Keratinocyte (primary cell): Measurements from ENCODE around the gene SMIM33. TPM values are rescaled to one million over a fixed set of nuclear protein-coding genes. Genes with fewer than 3 reads are reported as not detected.

Experiments used
- DNase-seq: peaks from one replicate; pipeline ENCODE4 v3.0.0-alpha.2; 2011; ENCODE audit warnings: low read depth, missing footprints, low spot score
- FAIRE-seq: peaks from 2 replicates; lab custom pipeline; 2011; peaks lifted over from hg19 to GRCh38; lab: Jason Lieb, UNC
- H2AFZ ChIP-seq: 2 replicates; pipeline ENCODE4 v1.6.0; 2012; ENCODE audit warnings: low read length, control low read depth, inconsistent platforms; ENCODE audit not compliant: control insufficient read depth
- H3K27ac ChIP-seq: 2 replicates; pipeline ENCODE4 v1.5.1; 2011; ENCODE audit warnings: low read length; ENCODE audit not compliant: control insufficient read depth, insufficient read depth
- H3K27me3 ChIP-seq: 3 replicates; pipeline ENCODE4 v1.6.0; 2011; ENCODE audit warnings: low read length; ENCODE audit not compliant: control insufficient read depth, insufficient read depth; ENCODE audit errors: extremely low read depth
- H3K36me3 ChIP-seq, 2 experiments: 2 replicates in 1 of 2; 3 replicates in 1 of 2; pipeline ENCODE4 v1.5.1; 2011; ENCODE audit warnings: low read length in 2 of 2, mild to moderate bottlenecking in 1 of 2; ENCODE audit not compliant: control insufficient read depth in 2 of 2, insufficient read depth in 2 of 2; ENCODE audit errors: extremely low read depth in 1 of 2
- H3K4me1 ChIP-seq: 3 replicates; pipeline ENCODE4 v1.5.1; 2011; ENCODE audit warnings: low read length; ENCODE audit not compliant: control insufficient read depth, insufficient read depth; ENCODE audit errors: extremely low read depth
- H3K4me2 ChIP-seq: 3 replicates; pipeline ENCODE4 v1.6.0; 2011; ENCODE audit warnings: low read depth, low read length; ENCODE audit not compliant: control insufficient read depth, insufficient read depth; ENCODE audit errors: extremely low read depth
- H3K4me3 ChIP-seq, 3 experiments: fragments of 200-600 bp in 1 of 3; sonication (generic) in 1 of 3; 2 replicates in 2 of 3; 3 replicates in 1 of 3; pipeline ENCODE4 v1.5.1; 2011 to 2016; ENCODE audit warnings: low read length in 3 of 3, mild to moderate bottlenecking in 3 of 3, control low read depth in 2 of 3, inconsistent platforms in 1 of 3, low read depth in 1 of 3, mixed read lengths in 1 of 3, mixed run types in 1 of 3, moderate library complexity in 1 of 3; ENCODE audit not compliant: control insufficient read depth in 2 of 3, insufficient read depth in 2 of 3; ENCODE audit errors: extremely low read depth in 1 of 3
- H3K79me2 ChIP-seq: 2 replicates; pipeline ENCODE4 v1.6.0; 2012; ENCODE audit warnings: low read length; ENCODE audit not compliant: control insufficient read depth, insufficient read depth
- H3K9ac ChIP-seq: 3 replicates; pipeline ENCODE4 v1.6.0; 2011; ENCODE audit warnings: low read length; ENCODE audit not compliant: control insufficient read depth, insufficient read depth; ENCODE audit errors: extremely low read depth
- H3K9me1 ChIP-seq: 3 replicates; pipeline ENCODE4 v1.6.0; 2011; ENCODE audit warnings: low read length; ENCODE audit not compliant: control insufficient read depth, insufficient read depth; ENCODE audit errors: extremely low read depth
- H3K9me3 ChIP-seq: 2 replicates; pipeline ENCODE4 v1.5.1; 2012; ENCODE audit warnings: low read depth, low read length; ENCODE audit not compliant: control insufficient read depth
- H4K20me1 ChIP-seq: 3 replicates; pipeline ENCODE4 v1.6.0; 2011; ENCODE audit warnings: low read length; ENCODE audit not compliant: control insufficient read depth, insufficient read depth; ENCODE audit errors: extremely low read depth
- CTCF ChIP-seq, 3 experiments: IDR thresholded peaks in 1 of 3; conservative IDR thresholded peaks in 1 of 3; optimal IDR thresholded peaks in 1 of 3; 2 replicates in 2 of 3; 3 replicates in 1 of 3; pipeline versions ENCODE3 to v1.5.1; 2011; ENCODE audit warnings: low read length in 3 of 3, mild to moderate bottlenecking in 3 of 3, moderate library complexity in 2 of 3, control low read depth in 1 of 3, inconsistent platforms in 1 of 3; ENCODE audit not compliant: insufficient read depth in 2 of 3; ENCODE audit errors: extremely low read depth in 1 of 3
- EZH2 ChIP-seq: IDR thresholded peaks from one replicate; pipeline ENCODE4 v1.6.1; 2012; ENCODE audit warnings: inconsistent platforms, mild to moderate bottlenecking, low read length, moderate library complexity
- dilution Hi-C: fragments of 300-500 bp; cut with MboI; formaldehyde crosslinking; loops from one replicate; pipeline ENCODE4 v1.7.0; 2020; ENCODE audit warnings: low sequenced_read_pairs; ENCODE audit not compliant: extremely low pct_ligation_motif_present
- polyA plus RNA-seq, 5 experiments: library from polyadenylated mRNA; depleted of rRNA in 3 of 5; stranded (reverse) in 3 of 5; stranded (forward) in 1 of 5; unstranded in 1 of 5; fragments of >200 nt; gene quantifications; 1 replicate in 1 of 5; 2 replicates in 3 of 5; 3 replicates in 1 of 5; pipeline versions ENCODE4 v1.2.1 to v1.2.3, GENCODE V29; 2011 to 2012; ENCODE audit warnings: missing spikeins in 2 of 5, low read depth in 1 of 5, low replicate concordance in 1 of 5

Gene SMIM33
- polyA plus RNA-seq, 1 donor (not counting 4 experiments of a cell fraction or from before 2014, with no cell fraction given) = not detected

- FAIRE-seq (no peak), DNase-seq (no peak)
- dilution Hi-C loops = no loop called here
- no peaks in the 10 kb centered on the region for H3K9me1 ChIP-seq
- no peak overlapping the region for H3K9ac ChIP-seq
- no peak for TF ChIP-seq EZH2
- TF ChIP-seq CTCF (optimal IDR thresholded peaks at IDR 0.05 in 1 of 3, IDR thresholded peaks at IDR 0.05 in 1 of 3, conservative IDR thresholded peaks at IDR 0.05 in 1 of 3; ENCODE audit: extremely low read depth in 1 of 3, insufficient read depth in 2 of 3, low read length in 3 of 3) = no peak
- H3K4me1 ChIP-seq = peaks cover 4% of the 10 kb centered on the region
- H2AFZ ChIP-seq = no peak overlapping the region
- no peak overlapping the region for H3K27ac ChIP-seq
- no peak overlapping the region for H3K4me3 ChIP-seq
- H3K4me2 ChIP-seq = no peak overlapping the region
- H3K27me3 ChIP-seq = no peaks in the 10 kb centered on the region
- no peaks in the 10 kb centered on the region for H3K36me3 ChIP-seq
- no peaks in the 10 kb centered on the region for H3K9me3 ChIP-seq
- no peaks in the 10 kb centered on the region for H3K79me2 ChIP-seq
- no peaks in the 10 kb centered on the region for H4K20me1 ChIP-seq
These were observed 21.9 kb downstream of the SMIM33 start for GRCh38 chr5:139492700-139493192.

- H3K4me2 ChIP-seq = no peak overlapping the region
- H3K27ac ChIP-seq = no peak overlapping the region
- no peak for FAIRE-seq
These were observed 23.5 kb downstream of the SMIM33 start for GRCh38 chr5:139494256-139494655.

More at GRCh38 chr5:139494256-139494655, 23.5 kb downstream of the SMIM33 start:
- dilution Hi-C loops = no loop called here
- Histone ChIP-seq H3K4me3 (no peak overlapping the region), H3K36me3 (no peaks in the 10 kb centered on the region), H2AFZ (no peak overlapping the region), H3K27me3 (no peaks in the 10 kb centered on the region), H3K9ac (no peak overlapping the region), H3K79me2 (no peaks in the 10 kb centered on the region), H4K20me1 (no peaks in the 10 kb centered on the region), H3K9me1 (no peaks in the 10 kb centered on the region), H3K9me3 (no peaks in the 10 kb centered on the region), H3K4me1 (peaks cover 4% of the 10 kb centered on the region)
- no peak for TF ChIP-seq CTCF (optimal IDR thresholded peaks at IDR 0.05 in 1 of 3, IDR thresholded peaks at IDR 0.05 in 1 of 3, conservative IDR thresholded peaks at IDR 0.05 in 1 of 3; ENCODE audit: extremely low read depth in 1 of 3, insufficient read depth in 2 of 3, low read length in 3 of 3)
- TF ChIP-seq EZH2 = no peak
- no peak for DNase-seq
